Loucy (cell line): Measurements from ENCODE around the gene DENND5B.

Experiments
- CTCF ChIP-seq: fragments of 200-600 bp; sonication (generic); conservative IDR thresholded peaks from 2 replicates; pipeline ENCODE4 v1.5.1; 2014; ENCODE audit warnings: mild to moderate bottlenecking, antibody characterized with exemption, low read length
- EZH2phosphoT487 ChIP-seq: fragments of 200-600 bp; IDR thresholded peaks from 2 replicates; pipeline ENCODE4 v1.6.1; 2018; ENCODE audit warnings: antibody characterized with exemption, mild to moderate bottlenecking, moderate library complexity, borderline replicate concordance

DNA sequence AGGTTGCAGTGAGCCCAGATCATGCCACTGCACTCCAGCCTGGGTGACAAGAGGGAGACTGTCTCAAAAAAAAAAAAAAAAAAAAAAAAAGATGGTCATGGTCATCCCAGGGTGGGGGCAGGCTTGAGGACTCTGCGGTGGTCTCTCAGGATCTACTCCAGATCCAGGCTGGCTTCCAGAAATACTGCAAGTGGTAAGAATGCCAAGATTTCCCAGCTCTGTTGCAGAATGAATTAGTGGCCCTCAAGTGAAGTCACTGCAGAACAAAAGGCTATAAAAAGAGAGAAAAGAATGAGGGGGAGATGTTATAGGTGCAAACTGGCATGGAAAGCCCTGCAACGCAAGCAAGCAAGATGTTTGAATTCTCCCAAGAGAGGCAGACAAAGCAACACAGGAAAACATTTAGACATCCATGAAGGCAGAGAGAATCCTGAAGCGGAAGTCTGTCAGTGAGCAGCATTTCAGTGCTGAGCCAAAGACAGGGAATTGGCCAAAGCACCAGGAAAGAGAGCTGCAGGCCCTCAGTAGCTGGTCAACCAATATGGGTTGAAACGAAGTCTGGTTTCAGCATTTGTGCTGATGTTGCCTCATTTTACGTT is 36.6 kb upstream of the DENND5B start:
- TF ChIP-seq CTCF, result no peak
- TF ChIP-seq EZH2phosphoT487, result no peak
